GM19240 (cell line): ENCODE results near the gene ATP2B2.
"Not testable (repeated sequence)": the region's sequence is repeated elsewhere in the genome, so short reads cannot be mapped to it uniquely, and the experiment has no call there.

Source experiments
- DNase-seq: peaks from one replicate; pipeline ENCODE4 v3.0.0; 2011; ENCODE audit warnings: low spot score; ENCODE audit not compliant: insufficient read length

The ATP2B2 gene

GRCh38 chr3:10305331-10305902 lies 200.0 kb downstream of the ATP2B2 start:
- DNase-seq: no peak

- DNase-seq: no peak
Observed at GRCh38 chr3:10304905-10305304, 200.5 kb downstream of the ATP2B2 start.

GRCh38 chr3:10303785-10304184 lies 201.6 kb downstream of the ATP2B2 start:
- no peak for DNase-seq

GRCh38 chr3:10303105-10303504 lies 202.3 kb downstream of the ATP2B2 start:
- DNase-seq: no peak

- no peak for DNase-seq
Observed at GRCh38 chr3:10300087-10300486, 205.3 kb downstream of the ATP2B2 start.

GRCh38 chr3:10299679-10300078 lies 205.7 kb downstream of the ATP2B2 start:
- DNase-seq: no peak

GRCh38 chr3:10299175-10299574 lies 206.2 kb downstream of the ATP2B2 start:
- DNase-seq: no peak

- DNase-seq: not testable (repeated sequence)
Observed at GRCh38 chr3:10298064-10298463, 207.3 kb downstream of the ATP2B2 start.

- DNase-seq: no peak
Observed at GRCh38 chr3:10294030-10294586, 211.3 kb downstream of the ATP2B2 start.

- DNase-seq: peak; percentile 49
Observed at GRCh38 chr3:10292505-10293419, 212.6 kb downstream of the ATP2B2 start, which contains the start of gene GHRL. Gene GHRL (minus strand): TSS chr3:10292947. CDS start chr3:10290180, 2,767 bp downstream.

GRCh38 chr3:10291641-10292040 lies 213.7 kb downstream of the ATP2B2 start:
- DNase-seq: no peak

- no peak for DNase-seq
Observed at GRCh38 chr3:10290481-10291176, 214.8 kb downstream of the ATP2B2 start.

GRCh38 chr3:10289787-10290355 lies 215.5 kb downstream of the ATP2B2 start:
- no peak for DNase-seq

- DNase-seq: no peak
Observed at GRCh38 chr3:10289077-10289476, 216.3 kb downstream of the ATP2B2 start.

- no peak for DNase-seq
Observed at GRCh38 chr3:10288575-10288960, 216.8 kb downstream of the ATP2B2 start.

- DNase-seq: no peak
Observed at GRCh38 chr3:10287936-10288574, 217.3 kb downstream of the ATP2B2 start.

GRCh38 chr3:10286596-10287295 lies 218.6 kb downstream of the ATP2B2 start:
- no peak for DNase-seq

GRCh38 chr3:10286133-10286524 lies 219.3 kb downstream of the ATP2B2 start:
- no peak for DNase-seq

GRCh38 chr3:10285272-10286132 lies 219.9 kb downstream of the ATP2B2 start:
- no peak for DNase-seq
